ENCODE data around the gene CPD.

GRCh38 chr17:30429155-30429554 lies 50.4 kb downstream of the CPD start:
- TF ChIP-seq EZH2 (conservative IDR thresholded peaks at IDR 0.05; ENCODE audit: low read depth, low read length), result no peak
- TF ChIP-seq RELA (CRISPR knock-in tag; IDR thresholded peaks at IDR 0.05), result no peak
